OCI-LY3 (cell line): ENCODE data around the gene UGT1A3.

Source experiments
- EZH2phosphoT487 ChIP-seq: fragments of 200-600 bp; shearing (Covaris generic); IDR thresholded peaks from 2 replicates; pipeline ENCODE4 v1.6.1; 2018; ENCODE audit warnings: antibody characterized with exemption, mixed run types, low read depth
- TF ChIP-seq, protein P1 (sequence below): fragments of 200-600, 300-600 bp; sonication (generic); IDR thresholded peaks from 2 replicates; pipeline ENCODE4 v1.5.1; 2014; ENCODE audit warnings: antibody characterized with exemption, low read length, low read depth

DNA sequence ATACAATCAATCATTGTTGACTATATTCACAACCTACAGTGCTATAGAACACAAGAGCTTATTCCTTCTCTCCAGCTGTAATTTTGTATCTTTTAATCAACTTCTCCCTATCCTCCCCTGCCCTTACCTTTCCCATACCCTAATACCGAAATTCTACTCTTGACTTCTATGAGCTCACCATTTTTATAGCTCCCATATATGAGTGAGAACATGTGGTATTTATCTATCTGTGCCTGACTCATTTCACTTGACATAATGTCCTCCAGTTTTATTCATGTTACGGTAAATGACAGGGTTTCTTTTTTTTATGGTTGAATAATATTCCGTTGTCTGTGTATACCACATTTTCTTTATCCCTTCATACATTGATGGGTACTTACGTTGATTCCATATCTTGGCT is 51.9 kb downstream of the UGT1A3 start:
- TF ChIP-seq, protein P1, sequence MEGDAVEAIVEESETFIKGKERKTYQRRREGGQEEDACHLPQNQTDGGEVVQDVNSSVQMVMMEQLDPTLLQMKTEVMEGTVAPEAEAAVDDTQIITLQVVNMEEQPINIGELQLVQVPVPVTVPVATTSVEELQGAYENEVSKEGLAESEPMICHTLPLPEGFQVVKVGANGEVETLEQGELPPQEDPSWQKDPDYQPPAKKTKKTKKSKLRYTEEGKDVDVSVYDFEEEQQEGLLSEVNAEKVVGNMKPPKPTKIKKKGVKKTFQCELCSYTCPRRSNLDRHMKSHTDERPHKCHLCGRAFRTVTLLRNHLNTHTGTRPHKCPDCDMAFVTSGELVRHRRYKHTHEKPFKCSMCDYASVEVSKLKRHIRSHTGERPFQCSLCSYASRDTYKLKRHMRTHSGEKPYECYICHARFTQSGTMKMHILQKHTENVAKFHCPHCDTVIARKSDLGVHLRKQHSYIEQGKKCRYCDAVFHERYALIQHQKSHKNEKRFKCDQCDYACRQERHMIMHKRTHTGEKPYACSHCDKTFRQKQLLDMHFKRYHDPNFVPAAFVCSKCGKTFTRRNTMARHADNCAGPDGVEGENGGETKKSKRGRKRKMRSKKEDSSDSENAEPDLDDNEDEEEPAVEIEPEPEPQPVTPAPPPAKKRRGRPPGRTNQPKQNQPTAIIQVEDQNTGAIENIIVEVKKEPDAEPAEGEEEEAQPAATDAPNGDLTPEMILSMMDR: no peak
- TF ChIP-seq EZH2phosphoT487: no peak
